WTC11 (cell line): ENCODE data around the gene ZSWIM4. TPM values are rescaled to one million over a fixed set of nuclear protein-coding genes. Genes with fewer than 3 reads are reported as not detected.

Source experiments
- ATAC-seq: fragments of 200-7000 bp; cut with Tn5 transposase; 2 replicates; pipeline ENCODE4 v1.10.0; 2021; ENCODE audit warnings: mild to moderate bottlenecking, moderate library complexity
- CTCF ChIA-PET: fragments of 300-600 bp; sonication (Branson Sonifier 250); formaldehyde crosslinking; loops from one replicate; lab custom pipeline; 2021; ENCODE audit warnings: antibody characterized with exemption; lab: Charles Lee
- POLR2A ChIA-PET: fragments of 350-600 bp; sonication (Branson Sonifier 250); formaldehyde crosslinking; loops from one replicate; lab custom pipeline; 2021; ENCODE audit warnings: antibody characterized with exemption; lab: Charles Lee
- DNase-seq: peaks from one replicate; pipeline ENCODE4 v3.0.0; 2021; ENCODE audit warnings: low spot score
- H3K27ac Mint-ChIP-seq: 2 replicates; pipeline ENCODE4 v1.8.0; 2021; ENCODE audit warnings: mixed read lengths
- H3K27me3 Mint-ChIP-seq: 2 replicates; pipeline ENCODE4 v1.8.0; 2021; ENCODE audit warnings: low read depth, mild to moderate bottlenecking, moderate library complexity, mixed read lengths
- H3K36me3 Mint-ChIP-seq: 2 replicates; pipeline ENCODE4 v1.8.0; 2021; ENCODE audit warnings: mixed read lengths
- H3K4me1 Mint-ChIP-seq: 2 replicates; pipeline ENCODE4 v1.8.0; 2022; ENCODE audit warnings: mixed read lengths
- H3K4me3 Mint-ChIP-seq: 2 replicates; pipeline ENCODE4 v1.8.0; 2021; ENCODE audit warnings: mild to moderate bottlenecking, moderate library complexity, mixed read lengths
- H3K9me3 Mint-ChIP-seq: 2 replicates; pipeline ENCODE4 v1.8.0; 2021; ENCODE audit warnings: mixed read lengths
- ATF3 ChIP-seq: sonication (generic); formaldehyde crosslinking; conservative IDR thresholded peaks from 2 replicates; pipeline ENCODE4 v1.8.1; 2022; ENCODE audit warnings: mild to moderate bottlenecking, missing genetic modification reagents
- CREM ChIP-seq: sonication (generic); formaldehyde crosslinking; IDR thresholded peaks from 2 replicates; pipeline ENCODE4 v1.8.1; 2022; ENCODE audit warnings: mild to moderate bottlenecking, missing genetic modification reagents, moderate library complexity
- E2F4 ChIP-seq: sonication (generic); formaldehyde crosslinking; IDR thresholded peaks from 2 replicates; pipeline ENCODE4 v1.8.1; 2022; ENCODE audit warnings: low read depth, mild to moderate bottlenecking, moderate library complexity, missing genetic modification reagents, borderline replicate concordance
- E2F5 ChIP-seq: sonication (generic); formaldehyde crosslinking; IDR thresholded peaks from 2 replicates; pipeline ENCODE4 v1.8.1; 2022; ENCODE audit warnings: mild to moderate bottlenecking, moderate library complexity, missing genetic modification reagents
- FOXK1 ChIP-seq: sonication (generic); formaldehyde crosslinking; IDR thresholded peaks from 2 replicates; pipeline ENCODE4 v1.8.0; 2022; ENCODE audit warnings: mild to moderate bottlenecking, moderate library complexity, missing genetic modification reagents
- FOXP4 ChIP-seq: sonication (generic); formaldehyde crosslinking; IDR thresholded peaks from 2 replicates; pipeline ENCODE4 v1.8.0; 2022; ENCODE audit warnings: mild to moderate bottlenecking, missing genetic modification reagents
- IRF2 ChIP-seq: sonication (generic); formaldehyde crosslinking; IDR thresholded peaks from 2 replicates; pipeline ENCODE4 v1.8.0; 2022; ENCODE audit warnings: low read depth, missing genetic modification reagents, borderline replicate concordance
- KAT7 ChIP-seq: sonication (generic); formaldehyde crosslinking; IDR thresholded peaks from 2 replicates; pipeline ENCODE4 v1.8.1; 2023; ENCODE audit warnings: missing genetic modification reagents, mild to moderate bottlenecking, borderline replicate concordance
- MYBL2 ChIP-seq: sonication (generic); formaldehyde crosslinking; IDR thresholded peaks from 2 replicates; pipeline ENCODE4 v1.8.1; 2023; ENCODE audit warnings: mild to moderate bottlenecking, moderate library complexity, missing genetic modification reagents
- NR3C1 ChIP-seq: sonication (generic); formaldehyde crosslinking; conservative IDR thresholded peaks from 2 replicates; pipeline ENCODE4 v1.8.1; 2023; ENCODE audit warnings: low read depth, mild to moderate bottlenecking, missing genetic modification reagents
- OVOL2 ChIP-seq: fragments of 250-450 bp; sonication (Bioruptor Pico); IDR thresholded peaks from 2 replicates; pipeline ENCODE4 v1.9.0; 2021; ENCODE audit warnings: mild to moderate bottlenecking, borderline replicate concordance
- PRRX2 ChIP-seq: fragments of 250-450 bp; sonication (Bioruptor Pico); IDR thresholded peaks from 2 replicates; pipeline ENCODE4 v1.8.0; 2021; ENCODE audit warnings: mild to moderate bottlenecking
- TEAD1 ChIP-seq: sonication (generic); formaldehyde crosslinking; IDR thresholded peaks from 2 replicates; pipeline ENCODE4 v1.8.0; 2022; ENCODE audit warnings: mild to moderate bottlenecking, missing genetic modification reagents
- USF1 ChIP-seq: sonication (generic); formaldehyde crosslinking; IDR thresholded peaks from 2 replicates; pipeline ENCODE4 v1.8.0; 2022; ENCODE audit warnings: mild to moderate bottlenecking, missing genetic modification reagents
- ZBTB43 ChIP-seq: sonication (generic); formaldehyde crosslinking; IDR thresholded peaks from 2 replicates; pipeline ENCODE4 v1.8.1; 2023; ENCODE audit warnings: mild to moderate bottlenecking, missing genetic modification reagents
- ZNF121 ChIP-seq: sonication (generic); formaldehyde crosslinking; IDR thresholded peaks from 2 replicates; pipeline ENCODE4 v1.8.0; 2023; ENCODE audit warnings: missing genetic modification reagents
- total RNA-seq: library from RNA; stranded (reverse); gene quantifications from 3 replicates; pipeline ENCODE4 v1.2.3, GENCODE V29; 2021
- TF ChIP-seq, protein P1 (sequence below): sonication (generic); formaldehyde crosslinking; IDR thresholded peaks from 2 replicates; pipeline ENCODE4 v1.8.0; 2023; ENCODE audit warnings: missing genetic modification reagents
- TF ChIP-seq, protein P2 (sequence below): sonication (generic); formaldehyde crosslinking; IDR thresholded peaks from 2 replicates; pipeline ENCODE4 v1.8.1; 2023; ENCODE audit warnings: mild to moderate bottlenecking, missing genetic modification reagents
- TF ChIP-seq, protein P3 (sequence below): fragments of 250-450 bp; sonication (Bioruptor Pico); IDR thresholded peaks from 2 replicates; pipeline ENCODE4 v1.9.0; 2021; ENCODE audit warnings: mild to moderate bottlenecking, borderline replicate concordance
- TF ChIP-seq, protein P4 (sequence below): sonication (generic); formaldehyde crosslinking; IDR thresholded peaks from 2 replicates; pipeline ENCODE4 v1.8.0; 2022; ENCODE audit warnings: mild to moderate bottlenecking, missing genetic modification reagents

Gene ZSWIM4
- total RNA-seq, 1 experiment from 2014 or later: 33.4 TPM

DNA sequence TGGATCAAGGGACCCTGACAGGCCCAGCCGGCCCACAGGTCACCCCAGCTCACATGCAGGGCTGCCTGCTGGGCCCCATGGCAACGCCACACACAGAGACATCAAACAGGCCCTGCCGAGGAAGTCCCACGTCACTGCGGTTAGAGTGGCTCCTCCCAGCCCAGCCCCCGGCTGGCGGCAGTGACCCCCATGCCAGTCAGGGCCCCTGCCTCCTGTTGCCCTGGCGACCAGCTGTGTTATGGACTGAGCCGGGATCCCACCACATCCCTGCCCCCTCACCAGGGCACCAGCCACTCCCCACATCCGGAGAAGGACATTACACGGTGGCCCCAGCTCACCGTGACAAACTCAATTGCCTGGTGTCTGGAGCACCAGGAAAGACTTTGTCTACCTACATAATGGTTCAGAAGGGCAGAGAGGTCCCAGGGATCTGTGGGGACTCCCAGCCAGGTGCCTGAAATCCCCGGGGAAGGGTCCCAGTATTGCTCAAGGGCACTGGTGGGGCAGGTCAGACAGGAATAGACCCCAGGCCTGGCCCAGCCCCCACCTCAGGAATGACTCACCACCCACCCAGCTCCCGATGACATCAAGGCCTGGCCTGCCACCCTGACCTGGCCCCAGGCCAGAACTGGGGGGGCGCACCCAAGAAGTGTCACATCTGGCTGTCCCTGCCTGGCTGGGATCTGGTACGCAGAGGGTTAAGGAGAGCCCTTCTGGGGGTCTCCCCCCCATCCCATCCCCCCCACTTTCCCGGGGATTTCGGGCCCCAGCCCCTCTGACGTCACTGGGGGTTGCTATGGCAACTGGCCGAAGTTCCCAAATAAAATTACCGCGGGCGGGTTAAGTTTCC is 51.5 kb downstream of the ZSWIM4 start:
- Mint-ChIP-seq H3K36me3 (no peaks in the 10 kb centered on the region), H3K4me3 (peak overlapping the region; percentile 64), H3K4me1 (peaks cover 40% of the 10 kb centered on the region), H3K9me3 (no peaks in the 10 kb centered on the region), H3K27me3 (no peaks in the 10 kb centered on the region; the same call in 1 of the 2 replicates), H3K27ac (peak overlapping the region; percentile 98)
- ATAC-seq (peak; percentile 33), DNase-seq (peak; percentile 89)
- CTCF ChIA-PET: interaction anchor here (0.6 to 3.4 kb wide), 14 partner anchors 13 to 211 kb away, joined by 3 to 33 read pairs (median 4); no protein-coding TSS in a partner anchor
- POLR2A ChIA-PET: interaction anchor here (0.5 to 2.6 kb wide), 12 partner anchors 13 to 694 kb away, joined by 3 to 26 read pairs (median 4); partner anchors contain the start of gene ZSWIM4
- TF ChIP-seq ZBTB43 (CRISPR knock-in tag) (no peak), FOXK1 (CRISPR knock-in tag) (no peak), KAT7 (CRISPR knock-in tag) (no peak), FOXP4 (CRISPR knock-in tag) (peak; percentile 54; the same call in 1 of the 2 replicates), USF1 (CRISPR knock-in tag) (no peak), OVOL2 (CRISPR knock-in tag) (no peak), ZNF121 (CRISPR knock-in tag) (0 out of 2 replicates have a peak, but pooled peaks have one; percentile 4), ATF3 (CRISPR knock-in tag) (0 out of 2 replicates have a peak, but pooled peaks have one; percentile 42), CREM (CRISPR knock-in tag) (peak; percentile 80), TEAD1 (CRISPR knock-in tag) (peak; percentile 41; the same call in 1 of the 2 replicates), NR3C1 (no peak), E2F4 (CRISPR knock-in tag) (no peak), MYBL2 (no peak), E2F5 (CRISPR knock-in tag) (peak; percentile 43), IRF2 (CRISPR knock-in tag) (no peak), PRRX2 (CRISPR knock-in tag) (no peak)
- TF ChIP-seq, protein P1, sequence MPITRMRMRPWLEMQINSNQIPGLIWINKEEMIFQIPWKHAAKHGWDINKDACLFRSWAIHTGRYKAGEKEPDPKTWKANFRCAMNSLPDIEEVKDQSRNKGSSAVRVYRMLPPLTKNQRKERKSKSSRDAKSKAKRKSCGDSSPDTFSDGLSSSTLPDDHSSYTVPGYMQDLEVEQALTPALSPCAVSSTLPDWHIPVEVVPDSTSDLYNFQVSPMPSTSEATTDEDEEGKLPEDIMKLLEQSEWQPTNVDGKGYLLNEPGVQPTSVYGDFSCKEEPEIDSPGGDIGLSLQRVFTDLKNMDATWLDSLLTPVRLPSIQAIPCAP: no peak
- TF ChIP-seq, protein P2, sequence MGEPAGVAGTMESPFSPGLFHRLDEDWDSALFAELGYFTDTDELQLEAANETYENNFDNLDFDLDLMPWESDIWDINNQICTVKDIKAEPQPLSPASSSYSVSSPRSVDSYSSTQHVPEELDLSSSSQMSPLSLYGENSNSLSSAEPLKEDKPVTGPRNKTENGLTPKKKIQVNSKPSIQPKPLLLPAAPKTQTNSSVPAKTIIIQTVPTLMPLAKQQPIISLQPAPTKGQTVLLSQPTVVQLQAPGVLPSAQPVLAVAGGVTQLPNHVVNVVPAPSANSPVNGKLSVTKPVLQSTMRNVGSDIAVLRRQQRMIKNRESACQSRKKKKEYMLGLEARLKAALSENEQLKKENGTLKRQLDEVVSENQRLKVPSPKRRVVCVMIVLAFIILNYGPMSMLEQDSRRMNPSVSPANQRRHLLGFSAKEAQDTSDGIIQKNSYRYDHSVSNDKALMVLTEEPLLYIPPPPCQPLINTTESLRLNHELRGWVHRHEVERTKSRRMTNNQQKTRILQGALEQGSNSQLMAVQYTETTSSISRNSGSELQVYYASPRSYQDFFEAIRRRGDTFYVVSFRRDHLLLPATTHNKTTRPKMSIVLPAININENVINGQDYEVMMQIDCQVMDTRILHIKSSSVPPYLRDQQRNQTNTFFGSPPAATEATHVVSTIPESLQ (CRISPR knock-in tag): no peak
- TF ChIP-seq, protein P3, sequence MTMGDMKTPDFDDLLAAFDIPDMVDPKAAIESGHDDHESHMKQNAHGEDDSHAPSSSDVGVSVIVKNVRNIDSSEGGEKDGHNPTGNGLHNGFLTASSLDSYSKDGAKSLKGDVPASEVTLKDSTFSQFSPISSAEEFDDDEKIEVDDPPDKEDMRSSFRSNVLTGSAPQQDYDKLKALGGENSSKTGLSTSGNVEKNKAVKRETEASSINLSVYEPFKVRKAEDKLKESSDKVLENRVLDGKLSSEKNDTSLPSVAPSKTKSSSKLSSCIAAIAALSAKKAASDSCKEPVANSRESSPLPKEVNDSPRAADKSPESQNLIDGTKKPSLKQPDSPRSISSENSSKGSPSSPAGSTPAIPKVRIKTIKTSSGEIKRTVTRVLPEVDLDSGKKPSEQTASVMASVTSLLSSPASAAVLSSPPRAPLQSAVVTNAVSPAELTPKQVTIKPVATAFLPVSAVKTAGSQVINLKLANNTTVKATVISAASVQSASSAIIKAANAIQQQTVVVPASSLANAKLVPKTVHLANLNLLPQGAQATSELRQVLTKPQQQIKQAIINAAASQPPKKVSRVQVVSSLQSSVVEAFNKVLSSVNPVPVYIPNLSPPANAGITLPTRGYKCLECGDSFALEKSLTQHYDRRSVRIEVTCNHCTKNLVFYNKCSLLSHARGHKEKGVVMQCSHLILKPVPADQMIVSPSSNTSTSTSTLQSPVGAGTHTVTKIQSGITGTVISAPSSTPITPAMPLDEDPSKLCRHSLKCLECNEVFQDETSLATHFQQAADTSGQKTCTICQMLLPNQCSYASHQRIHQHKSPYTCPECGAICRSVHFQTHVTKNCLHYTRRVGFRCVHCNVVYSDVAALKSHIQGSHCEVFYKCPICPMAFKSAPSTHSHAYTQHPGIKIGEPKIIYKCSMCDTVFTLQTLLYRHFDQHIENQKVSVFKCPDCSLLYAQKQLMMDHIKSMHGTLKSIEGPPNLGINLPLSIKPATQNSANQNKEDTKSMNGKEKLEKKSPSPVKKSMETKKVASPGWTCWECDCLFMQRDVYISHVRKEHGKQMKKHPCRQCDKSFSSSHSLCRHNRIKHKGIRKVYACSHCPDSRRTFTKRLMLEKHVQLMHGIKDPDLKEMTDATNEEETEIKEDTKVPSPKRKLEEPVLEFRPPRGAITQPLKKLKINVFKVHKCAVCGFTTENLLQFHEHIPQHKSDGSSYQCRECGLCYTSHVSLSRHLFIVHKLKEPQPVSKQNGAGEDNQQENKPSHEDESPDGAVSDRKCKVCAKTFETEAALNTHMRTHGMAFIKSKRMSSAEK (CRISPR knock-in tag): 0 out of 2 replicates have a peak, but pooled peaks have one; percentile 11
- TF ChIP-seq, protein P4, sequence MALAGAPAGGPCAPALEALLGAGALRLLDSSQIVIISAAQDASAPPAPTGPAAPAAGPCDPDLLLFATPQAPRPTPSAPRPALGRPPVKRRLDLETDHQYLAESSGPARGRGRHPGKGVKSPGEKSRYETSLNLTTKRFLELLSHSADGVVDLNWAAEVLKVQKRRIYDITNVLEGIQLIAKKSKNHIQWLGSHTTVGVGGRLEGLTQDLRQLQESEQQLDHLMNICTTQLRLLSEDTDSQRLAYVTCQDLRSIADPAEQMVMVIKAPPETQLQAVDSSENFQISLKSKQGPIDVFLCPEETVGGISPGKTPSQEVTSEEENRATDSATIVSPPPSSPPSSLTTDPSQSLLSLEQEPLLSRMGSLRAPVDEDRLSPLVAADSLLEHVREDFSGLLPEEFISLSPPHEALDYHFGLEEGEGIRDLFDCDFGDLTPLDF (CRISPR knock-in tag): no peak
